ENCODE results near the gene CDON.

CDON gene

DNA sequence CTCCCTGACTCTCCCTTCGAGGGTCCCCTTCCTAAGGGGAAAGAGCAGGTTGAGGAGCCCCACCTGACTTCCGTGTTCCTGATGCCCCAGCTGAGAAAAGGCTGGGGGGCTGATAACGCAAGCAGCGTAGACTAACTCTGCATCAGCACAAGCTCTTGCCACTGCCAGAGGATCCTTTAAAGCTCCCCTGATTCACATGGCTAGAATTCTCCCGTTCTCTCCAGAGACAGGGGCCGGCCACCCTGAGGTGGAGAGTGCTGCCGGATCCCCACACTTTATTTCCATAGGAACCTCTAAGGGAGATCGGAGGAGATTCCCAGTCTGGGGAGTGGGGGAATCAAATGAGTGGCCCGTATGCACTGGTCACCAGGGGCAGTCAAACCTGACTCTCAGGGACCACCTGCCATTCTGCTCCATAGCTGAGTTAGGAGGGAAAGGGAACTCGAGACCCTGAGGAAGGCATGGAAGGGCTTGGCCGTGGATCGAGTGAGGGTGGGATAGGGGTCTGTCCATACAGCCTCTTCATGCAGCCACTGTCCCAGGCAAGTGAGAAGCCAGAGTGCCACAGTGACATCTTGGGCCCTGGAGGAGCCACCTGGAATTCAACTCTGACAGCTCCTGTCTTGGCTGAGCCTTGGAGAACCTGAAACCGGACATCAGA, 118.2 kb downstream of the CDON start:
- TF ChIP-seq, protein P1, sequence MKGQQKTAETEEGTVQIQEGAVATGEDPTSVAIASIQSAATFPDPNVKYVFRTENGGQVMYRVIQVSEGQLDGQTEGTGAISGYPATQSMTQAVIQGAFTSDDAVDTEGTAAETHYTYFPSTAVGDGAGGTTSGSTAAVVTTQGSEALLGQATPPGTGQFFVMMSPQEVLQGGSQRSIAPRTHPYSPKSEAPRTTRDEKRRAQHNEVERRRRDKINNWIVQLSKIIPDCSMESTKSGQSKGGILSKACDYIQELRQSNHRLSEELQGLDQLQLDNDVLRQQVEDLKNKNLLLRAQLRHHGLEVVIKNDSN (IDR thresholded peaks at IDR 0.05): no peak
- TF ChIP-seq RAD21 (IDR thresholded peaks at IDR 0.05; ENCODE audit: low read depth): no peak
- TF ChIP-seq, protein P2, sequence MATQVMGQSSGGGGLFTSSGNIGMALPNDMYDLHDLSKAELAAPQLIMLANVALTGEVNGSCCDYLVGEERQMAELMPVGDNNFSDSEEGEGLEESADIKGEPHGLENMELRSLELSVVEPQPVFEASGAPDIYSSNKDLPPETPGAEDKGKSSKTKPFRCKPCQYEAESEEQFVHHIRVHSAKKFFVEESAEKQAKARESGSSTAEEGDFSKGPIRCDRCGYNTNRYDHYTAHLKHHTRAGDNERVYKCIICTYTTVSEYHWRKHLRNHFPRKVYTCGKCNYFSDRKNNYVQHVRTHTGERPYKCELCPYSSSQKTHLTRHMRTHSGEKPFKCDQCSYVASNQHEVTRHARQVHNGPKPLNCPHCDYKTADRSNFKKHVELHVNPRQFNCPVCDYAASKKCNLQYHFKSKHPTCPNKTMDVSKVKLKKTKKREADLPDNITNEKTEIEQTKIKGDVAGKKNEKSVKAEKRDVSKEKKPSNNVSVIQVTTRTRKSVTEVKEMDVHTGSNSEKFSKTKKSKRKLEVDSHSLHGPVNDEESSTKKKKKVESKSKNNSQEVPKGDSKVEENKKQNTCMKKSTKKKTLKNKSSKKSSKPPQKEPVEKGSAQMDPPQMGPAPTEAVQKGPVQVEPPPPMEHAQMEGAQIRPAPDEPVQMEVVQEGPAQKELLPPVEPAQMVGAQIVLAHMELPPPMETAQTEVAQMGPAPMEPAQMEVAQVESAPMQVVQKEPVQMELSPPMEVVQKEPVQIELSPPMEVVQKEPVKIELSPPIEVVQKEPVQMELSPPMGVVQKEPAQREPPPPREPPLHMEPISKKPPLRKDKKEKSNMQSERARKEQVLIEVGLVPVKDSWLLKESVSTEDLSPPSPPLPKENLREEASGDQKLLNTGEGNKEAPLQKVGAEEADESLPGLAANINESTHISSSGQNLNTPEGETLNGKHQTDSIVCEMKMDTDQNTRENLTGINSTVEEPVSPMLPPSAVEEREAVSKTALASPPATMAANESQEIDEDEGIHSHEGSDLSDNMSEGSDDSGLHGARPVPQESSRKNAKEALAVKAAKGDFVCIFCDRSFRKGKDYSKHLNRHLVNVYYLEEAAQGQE (IDR thresholded peaks at IDR 0.05; ENCODE audit: low read depth): no peak
- no peak for TF ChIP-seq EGR1 (IDR thresholded peaks at IDR 0.05)
- TF ChIP-seq EP300 (IDR thresholded peaks at IDR 0.05; ENCODE audit: borderline replicate concordance): no peak
- no peak for TF ChIP-seq TAF1 (IDR thresholded peaks at IDR 0.05; ENCODE audit: low read depth)
- TF ChIP-seq CEBPB (IDR thresholded peaks at IDR 0.05): no peak
- TF ChIP-seq FOXM1 (IDR thresholded peaks at IDR 0.05; ENCODE audit: borderline replicate concordance, low read depth): no peak
- no peak for TF ChIP-seq TEAD4 (IDR thresholded peaks at IDR 0.05)
- no peak for TF ChIP-seq CREB1 (IDR thresholded peaks at IDR 0.05; ENCODE audit: low read depth)
- TF ChIP-seq NFIC (IDR thresholded peaks at IDR 0.05): no peak
- no peak for TF ChIP-seq ZBTB7A (IDR thresholded peaks at IDR 0.05; ENCODE audit: low read depth)
- TF ChIP-seq, protein P3, sequence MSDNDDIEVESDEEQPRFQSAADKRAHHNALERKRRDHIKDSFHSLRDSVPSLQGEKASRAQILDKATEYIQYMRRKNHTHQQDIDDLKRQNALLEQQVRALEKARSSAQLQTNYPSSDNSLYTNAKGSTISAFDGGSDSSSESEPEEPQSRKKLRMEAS (IDR thresholded peaks at IDR 0.05): no peak
- no peak for TF ChIP-seq YY1 (IDR thresholded peaks at IDR 0.05; ENCODE audit: low read depth)
- TF ChIP-seq TCF12 (IDR thresholded peaks at IDR 0.05; ENCODE audit: low read depth): no peak

DNA sequence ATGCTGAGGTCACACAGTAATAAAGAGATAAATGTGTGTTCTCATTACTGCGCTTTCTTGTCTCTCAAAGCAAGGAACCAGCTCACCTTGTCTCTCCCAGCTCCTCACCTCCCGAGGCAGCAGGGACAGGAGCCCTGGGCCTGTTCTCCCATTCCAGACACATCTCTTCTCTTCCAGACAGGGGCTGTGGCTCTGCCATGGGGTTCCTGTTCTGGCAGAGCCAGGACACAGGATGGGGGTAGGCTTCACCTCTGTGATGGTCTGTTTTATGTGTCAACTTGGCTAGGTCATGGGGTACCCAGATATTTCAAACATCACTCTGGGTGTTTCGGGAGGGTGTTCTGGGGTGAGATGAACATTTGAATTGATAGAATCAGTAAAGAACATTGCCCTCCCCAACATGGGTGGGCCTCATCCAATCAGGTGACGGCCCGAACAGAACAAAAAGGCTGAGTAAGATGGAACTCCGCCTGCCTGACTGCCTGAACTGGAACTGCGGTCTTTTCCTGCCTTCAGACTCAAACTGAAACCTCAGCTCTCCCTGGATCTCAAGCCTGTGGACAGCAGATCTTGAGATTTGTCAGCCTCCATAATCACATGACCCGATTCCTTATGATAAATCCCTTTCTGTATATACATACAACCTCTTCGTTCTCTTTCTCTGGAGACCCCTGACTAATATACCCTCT, 118.9 kb downstream of the CDON start:
- TF ChIP-seq, protein P1 (IDR thresholded peaks at IDR 0.05): no peak
- TF ChIP-seq RAD21 (IDR thresholded peaks at IDR 0.05; ENCODE audit: low read depth): no peak
- TF ChIP-seq FOXM1 (IDR thresholded peaks at IDR 0.05; ENCODE audit: borderline replicate concordance, low read depth): no peak
- no peak for TF ChIP-seq ZBTB7A (IDR thresholded peaks at IDR 0.05; ENCODE audit: low read depth)
- no peak for TF ChIP-seq TEAD4 (IDR thresholded peaks at IDR 0.05)
- TF ChIP-seq YY1 (IDR thresholded peaks at IDR 0.05; ENCODE audit: low read depth): no peak
- TF ChIP-seq NFIC (IDR thresholded peaks at IDR 0.05): no peak
- TF ChIP-seq EGR1 (IDR thresholded peaks at IDR 0.05): no peak
- no peak for TF ChIP-seq CEBPB (IDR thresholded peaks at IDR 0.05)
- TF ChIP-seq EP300 (IDR thresholded peaks at IDR 0.05; ENCODE audit: borderline replicate concordance): no peak
- TF ChIP-seq, protein P3 (IDR thresholded peaks at IDR 0.05): no peak

DNA sequence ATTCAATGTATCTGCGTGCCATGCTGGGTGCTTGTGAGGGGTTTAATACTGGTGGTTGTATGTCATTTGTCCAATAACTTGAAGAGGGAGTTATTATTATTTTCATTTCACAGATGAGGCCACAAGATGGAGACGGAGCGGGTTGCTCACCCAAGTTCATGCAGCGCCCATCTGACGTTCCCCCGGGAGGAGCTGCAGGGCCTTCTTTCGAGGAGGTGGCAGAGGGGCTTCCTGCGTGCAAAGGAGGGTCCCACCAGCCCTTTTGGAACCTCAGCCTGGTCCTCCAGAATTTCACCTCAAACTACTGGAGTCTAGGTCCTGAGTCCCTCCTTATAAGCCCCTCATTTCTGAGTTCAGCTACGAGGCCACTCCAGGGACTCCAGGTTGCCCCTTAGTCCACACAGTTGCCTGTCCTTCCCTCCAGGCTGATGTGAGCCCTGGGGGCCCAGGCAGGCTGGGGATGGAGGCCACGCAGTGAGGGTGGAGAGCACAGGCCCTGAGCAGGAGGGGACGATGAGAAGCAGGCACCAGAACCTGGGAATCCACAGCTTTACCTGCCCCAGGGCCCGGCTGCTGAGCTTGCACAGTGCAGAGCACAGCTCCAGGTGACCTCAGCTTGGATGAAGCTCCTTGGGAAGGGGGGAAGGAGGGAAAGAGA, 119.8 kb downstream of the CDON start:
- TF ChIP-seq, protein P3 (IDR thresholded peaks at IDR 0.05): no peak
- TF ChIP-seq TEAD4 (IDR thresholded peaks at IDR 0.05): no peak
- no peak for TF ChIP-seq CEBPB (IDR thresholded peaks at IDR 0.05)
- TF ChIP-seq TCF12 (IDR thresholded peaks at IDR 0.05; ENCODE audit: low read depth): no peak
- no peak for TF ChIP-seq CREB1 (IDR thresholded peaks at IDR 0.05; ENCODE audit: low read depth)
- no peak for TF ChIP-seq FOXM1 (IDR thresholded peaks at IDR 0.05; ENCODE audit: borderline replicate concordance, low read depth)
- no peak for TF ChIP-seq EP300 (IDR thresholded peaks at IDR 0.05; ENCODE audit: borderline replicate concordance)
- TF ChIP-seq ZBTB7A (IDR thresholded peaks at IDR 0.05; ENCODE audit: low read depth): no peak

DNA sequence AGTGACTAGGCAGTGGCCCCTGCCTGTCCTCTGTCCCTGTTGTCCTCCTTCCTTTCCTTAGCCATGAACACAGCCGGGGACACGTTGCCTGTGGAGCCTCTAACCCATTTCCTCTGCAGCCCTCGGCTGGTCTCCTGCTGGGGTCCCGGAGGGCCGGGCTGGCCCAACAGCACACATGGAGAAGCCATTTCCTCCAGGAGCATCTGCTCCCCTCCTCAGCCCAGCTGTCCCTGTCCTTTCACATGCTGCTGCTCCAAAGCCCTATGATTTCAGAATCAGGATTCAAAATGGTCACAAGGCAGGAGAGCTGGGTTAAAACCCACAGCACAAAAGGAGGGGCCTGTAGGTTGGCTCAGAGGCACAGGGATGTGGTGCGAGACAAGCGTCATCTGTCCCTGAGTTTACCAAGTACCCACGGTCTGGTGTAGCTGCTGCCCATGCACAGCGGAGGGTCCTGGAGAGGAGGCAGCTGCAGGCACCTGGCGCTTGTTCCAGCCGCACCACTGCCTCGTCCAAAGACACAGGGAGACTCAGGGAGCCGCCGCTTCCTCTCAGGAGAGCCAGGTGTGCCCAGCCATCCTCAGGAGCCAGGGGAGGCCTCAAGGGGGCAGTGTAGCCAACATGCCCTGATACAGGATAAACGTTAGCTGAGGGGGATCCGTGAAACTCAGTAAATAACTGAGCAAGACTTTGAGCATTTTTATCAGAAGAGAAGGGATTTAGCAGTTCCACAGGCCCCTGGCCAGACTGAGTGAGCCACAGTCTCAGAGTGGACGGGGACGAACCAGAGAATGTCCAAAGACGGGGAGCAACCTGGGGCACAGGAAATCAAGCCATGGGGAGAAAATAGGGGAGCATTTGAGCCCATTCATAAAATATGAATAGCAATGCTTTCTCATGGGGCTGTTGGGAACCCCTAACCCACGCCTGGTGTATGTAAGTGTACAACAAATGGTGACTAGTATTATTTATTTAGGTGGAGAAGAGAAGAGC, 120.8 kb downstream of the CDON start:
- TF ChIP-seq EGR1 (IDR thresholded peaks at IDR 0.05) (no peak), RAD21 (IDR thresholded peaks at IDR 0.05; ENCODE audit: low read depth) (peak; percentile 79), YY1 (IDR thresholded peaks at IDR 0.05; ENCODE audit: low read depth) (no peak), CREB1 (IDR thresholded peaks at IDR 0.05; ENCODE audit: low read depth) (no peak), FOXM1 (IDR thresholded peaks at IDR 0.05; ENCODE audit: borderline replicate concordance, low read depth) (no peak)
- TF ChIP-seq, protein P1 (IDR thresholded peaks at IDR 0.05): no peak
- TF ChIP-seq, protein P3 (IDR thresholded peaks at IDR 0.05): no peak

DNA sequence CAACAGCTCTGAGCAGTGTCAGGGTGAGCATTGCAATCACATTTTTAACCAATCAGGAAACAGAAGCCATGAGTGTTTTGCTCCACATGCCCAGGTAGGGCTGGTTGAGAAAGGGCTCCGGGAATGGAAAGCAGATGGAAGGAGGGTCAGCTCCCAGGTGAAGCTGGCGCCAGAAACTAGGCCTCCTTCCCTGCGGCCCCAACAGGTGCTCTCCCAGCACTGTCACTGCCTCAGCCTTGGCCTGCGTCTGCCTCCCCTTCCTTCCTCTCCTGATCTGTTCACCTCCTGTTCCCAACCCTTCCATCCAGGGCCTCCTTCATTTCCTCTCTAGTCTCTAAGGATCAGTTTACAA, 121.4 kb downstream of the CDON start:
- TF ChIP-seq, protein P1 (IDR thresholded peaks at IDR 0.05): no peak
- no peak for TF ChIP-seq CREB1 (IDR thresholded peaks at IDR 0.05; ENCODE audit: low read depth)
- no peak for TF ChIP-seq TAF1 (IDR thresholded peaks at IDR 0.05; ENCODE audit: low read depth)
- no peak for TF ChIP-seq YY1 (IDR thresholded peaks at IDR 0.05; ENCODE audit: low read depth)
- no peak for TF ChIP-seq NFIC (IDR thresholded peaks at IDR 0.05)
- no peak for TF ChIP-seq TCF12 (IDR thresholded peaks at IDR 0.05; ENCODE audit: low read depth)
- TF ChIP-seq, protein P2 (IDR thresholded peaks at IDR 0.05; ENCODE audit: low read depth): no peak
- no peak for TF ChIP-seq EP300 (IDR thresholded peaks at IDR 0.05; ENCODE audit: borderline replicate concordance)
- no peak for TF ChIP-seq FOXM1 (IDR thresholded peaks at IDR 0.05; ENCODE audit: borderline replicate concordance, low read depth)
- no peak for TF ChIP-seq EGR1 (IDR thresholded peaks at IDR 0.05)
- no peak for TF ChIP-seq ZBTB7A (IDR thresholded peaks at IDR 0.05; ENCODE audit: low read depth)
- TF ChIP-seq, protein P3 (IDR thresholded peaks at IDR 0.05): no peak

Data from Ishikawa (cell line).